Activated gamma-delta T cell treated with Interleukin-2 at 50 U/mL for 16 hours (primary cell): ENCODE measurements around the gene MLYCD.
A peak's percentile ranks its signal among the peaks of the same experiment; 100 is the strongest.

ENCODE experiments used
- DNase-seq: peaks from one replicate; pipeline ENCODE4 v3.0.0-alpha.2; 2020

Gene MLYCD

GRCh38 chr16:83898463-83899271 lies at the start of gene MLYCD:
TSS of gene MLYCD (plus strand) at chr16:83899115. CDS start at chr16:83899145, 30 bp downstream.
- DNase-seq = peak; percentile 61

- DNase-seq = no peak
Observed at GRCh38 chr16:83849421-83849820, 49.5 kb upstream of the MLYCD start.

GRCh38 chr16:83850947-83851346 lies 48.0 kb upstream of the MLYCD start:
- DNase-seq = no peak

GRCh38 chr16:83851473-83851872 lies 47.4 kb upstream of the MLYCD start:
- DNase-seq = no peak

GRCh38 chr16:83852774-83853173 lies 46.1 kb upstream of the MLYCD start:
- DNase-seq = no peak

GRCh38 chr16:83853834-83854233 lies 45.1 kb upstream of the MLYCD start:
- DNase-seq = no peak

GRCh38 chr16:83854420-83854819 lies 44.5 kb upstream of the MLYCD start:
- DNase-seq = no peak

GRCh38 chr16:83856792-83857191 lies 42.1 kb upstream of the MLYCD start:
- no peak for DNase-seq

GRCh38 chr16:83859265-83859664 lies 39.6 kb upstream of the MLYCD start:
- DNase-seq = no peak

- no peak for DNase-seq
Observed at GRCh38 chr16:83862661-83863060, 36.3 kb upstream of the MLYCD start.

- DNase-seq = no peak
Observed at GRCh38 chr16:83863682-83864081, 35.2 kb upstream of the MLYCD start.

- no peak for DNase-seq
Observed at GRCh38 chr16:83870830-83871229, 28.1 kb upstream of the MLYCD start.

- no peak for DNase-seq
Observed at GRCh38 chr16:83878838-83879237, 20.1 kb upstream of the MLYCD start.

GRCh38 chr16:83882163-83882885 lies 16.6 kb upstream of the MLYCD start:
- DNase-seq = no peak

- no peak for DNase-seq
Observed at GRCh38 chr16:83886199-83886971, 12.5 kb upstream of the MLYCD start.

GRCh38 chr16:83887080-83887479 lies 11.8 kb upstream of the MLYCD start:
- no peak for DNase-seq

GRCh38 chr16:83887564-83887963 lies 11.4 kb upstream of the MLYCD start:
- DNase-seq = no peak

GRCh38 chr16:83888672-83889044 lies 10.3 kb upstream of the MLYCD start:
- no peak for DNase-seq

- DNase-seq = no peak
Observed at GRCh38 chr16:83890359-83890758, 8.6 kb upstream of the MLYCD start.

GRCh38 chr16:83891742-83892141 lies 7.2 kb upstream of the MLYCD start:
- no peak for DNase-seq

GRCh38 chr16:83895243-83895642 lies 3.7 kb upstream of the MLYCD start:
- no peak for DNase-seq

- DNase-seq = no peak
Observed at GRCh38 chr16:83895942-83896341, 3.0 kb upstream of the MLYCD start.

GRCh38 chr16:83899272-83899897 lies 470 bp downstream of the MLYCD start:
- DNase-seq = peak; percentile 30
